22Rv1 (cell line): Measurements from ENCODE around the gene SMPX.

Experiments
- H3K27ac ChIP-seq: fragments of 450-650 bp; 2 replicates; pipeline ENCODE4 v1.5.1; 2017
- ZFX ChIP-seq: fragments of 450-650 bp; IDR thresholded peaks from 2 replicates; pipeline ENCODE4 v1.6.1; 2017; ENCODE audit warnings: antibody characterized with exemption, borderline replicate concordance
- TF ChIP-seq, protein P1 (sequence below): fragments of 450-650 bp; IDR thresholded peaks from 2 replicates; pipeline ENCODE4 v1.5.1; 2017; ENCODE audit warnings: mild to moderate bottlenecking

Gene SMPX

DNA sequence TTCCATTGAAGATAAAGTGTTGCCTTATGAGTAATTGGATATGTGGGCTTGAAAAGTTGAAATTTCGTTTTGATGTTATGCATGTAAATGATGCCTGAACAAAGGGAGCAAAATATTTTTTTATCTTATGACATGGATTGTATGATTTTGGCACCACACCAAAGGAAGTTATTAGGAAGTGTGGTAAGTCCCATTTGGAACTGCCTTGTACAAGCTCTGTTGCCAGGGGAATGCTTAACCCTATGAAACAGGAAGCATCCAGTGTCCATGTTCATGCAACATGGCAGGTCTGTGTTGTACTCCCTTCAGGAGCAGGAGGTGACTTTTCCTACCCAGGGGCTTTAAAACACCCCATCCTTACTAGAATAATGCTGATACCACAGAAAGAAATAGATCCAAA, 13.2 kb downstream of the SMPX start:
- TF ChIP-seq, protein P1, sequence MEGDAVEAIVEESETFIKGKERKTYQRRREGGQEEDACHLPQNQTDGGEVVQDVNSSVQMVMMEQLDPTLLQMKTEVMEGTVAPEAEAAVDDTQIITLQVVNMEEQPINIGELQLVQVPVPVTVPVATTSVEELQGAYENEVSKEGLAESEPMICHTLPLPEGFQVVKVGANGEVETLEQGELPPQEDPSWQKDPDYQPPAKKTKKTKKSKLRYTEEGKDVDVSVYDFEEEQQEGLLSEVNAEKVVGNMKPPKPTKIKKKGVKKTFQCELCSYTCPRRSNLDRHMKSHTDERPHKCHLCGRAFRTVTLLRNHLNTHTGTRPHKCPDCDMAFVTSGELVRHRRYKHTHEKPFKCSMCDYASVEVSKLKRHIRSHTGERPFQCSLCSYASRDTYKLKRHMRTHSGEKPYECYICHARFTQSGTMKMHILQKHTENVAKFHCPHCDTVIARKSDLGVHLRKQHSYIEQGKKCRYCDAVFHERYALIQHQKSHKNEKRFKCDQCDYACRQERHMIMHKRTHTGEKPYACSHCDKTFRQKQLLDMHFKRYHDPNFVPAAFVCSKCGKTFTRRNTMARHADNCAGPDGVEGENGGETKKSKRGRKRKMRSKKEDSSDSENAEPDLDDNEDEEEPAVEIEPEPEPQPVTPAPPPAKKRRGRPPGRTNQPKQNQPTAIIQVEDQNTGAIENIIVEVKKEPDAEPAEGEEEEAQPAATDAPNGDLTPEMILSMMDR, result no peak
- TF ChIP-seq ZFX, result no peak
- no peak overlapping the region for H3K27ac ChIP-seq

DNA sequence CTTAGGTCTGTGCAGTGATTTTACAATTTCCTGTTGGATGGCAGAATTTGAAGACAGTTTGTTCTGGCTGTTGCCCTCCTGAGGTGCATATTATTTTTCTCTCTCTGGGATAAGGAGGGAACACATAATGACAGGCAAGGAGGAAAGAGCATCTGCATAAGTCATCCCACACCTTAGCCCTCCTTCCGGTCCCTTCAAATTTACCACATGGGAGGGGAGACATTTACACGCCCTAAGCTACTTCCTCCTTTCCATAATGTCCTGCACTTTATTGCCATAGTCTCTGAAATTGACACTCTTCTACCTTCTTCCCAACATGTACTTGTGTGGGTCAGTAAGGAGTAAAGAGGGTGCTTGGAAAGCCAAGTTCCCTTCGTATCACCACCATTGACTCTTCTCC, 13.9 kb downstream of the SMPX start:
- TF ChIP-seq ZFX, result no peak
- TF ChIP-seq, protein P1, result no peak
- H3K27ac ChIP-seq, result no peak overlapping the region

DNA sequence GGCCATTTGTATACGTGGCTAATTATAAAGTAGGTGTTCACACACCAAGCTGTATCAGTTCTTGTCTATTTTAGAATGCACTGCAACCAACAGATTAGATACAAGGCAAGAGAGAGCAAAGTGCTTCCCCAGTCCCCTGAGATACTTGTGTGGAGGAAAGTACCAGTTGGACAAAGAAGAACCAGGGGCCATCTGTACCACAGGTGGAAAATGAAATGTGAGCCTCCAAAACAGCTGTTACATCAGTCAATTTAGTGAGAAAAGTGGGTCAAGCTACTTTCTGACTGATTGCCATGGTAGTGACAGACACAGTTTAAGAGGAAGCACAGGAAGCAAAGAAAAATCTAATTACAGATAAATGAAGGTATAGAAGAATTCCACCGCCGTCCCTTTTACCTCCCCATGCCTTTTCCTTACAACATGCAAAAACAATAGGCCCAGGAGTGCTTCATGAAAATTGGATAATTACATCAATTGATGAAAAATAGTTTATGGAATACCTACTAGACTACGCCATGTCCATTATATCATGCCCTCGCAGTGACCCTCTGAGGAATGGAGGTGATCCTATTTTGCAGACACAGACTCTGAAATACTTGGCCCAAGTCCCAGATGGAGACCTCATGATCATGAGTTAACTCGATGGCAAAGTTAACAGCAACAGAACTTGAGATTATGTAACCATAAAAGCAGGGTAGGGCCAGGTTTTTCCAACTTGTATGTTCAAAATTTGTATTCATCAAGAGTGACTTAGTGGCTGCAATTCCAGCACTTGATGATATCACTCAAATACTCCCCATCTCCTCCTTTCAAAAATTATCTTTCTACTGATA, 15.8 kb downstream of the SMPX start:
- H3K27ac ChIP-seq, result no peak overlapping the region
- TF ChIP-seq ZFX, result no peak
- TF ChIP-seq, protein P1, result no peak

DNA sequence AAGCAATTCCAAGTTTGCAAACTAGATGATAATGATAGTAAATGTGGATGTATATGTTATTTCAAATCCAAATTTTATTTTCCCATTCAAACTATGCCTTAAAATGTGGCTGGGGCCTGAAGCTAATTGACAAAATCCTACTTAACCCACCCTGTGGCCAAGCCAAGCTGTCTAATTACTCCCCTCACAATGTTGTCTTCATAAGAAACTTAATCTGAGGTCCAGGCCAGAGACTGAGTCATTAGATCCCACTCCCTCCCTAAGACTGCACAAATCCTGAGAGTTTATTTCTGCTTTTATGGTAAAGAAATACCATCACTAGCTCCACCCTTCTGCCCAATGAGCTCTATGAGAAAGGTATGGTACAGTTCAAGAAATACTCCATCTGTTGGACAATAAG, 16.6 kb downstream of the SMPX start:
- TF ChIP-seq, protein P1, result no peak
- H3K27ac ChIP-seq, result no peak overlapping the region

DNA sequence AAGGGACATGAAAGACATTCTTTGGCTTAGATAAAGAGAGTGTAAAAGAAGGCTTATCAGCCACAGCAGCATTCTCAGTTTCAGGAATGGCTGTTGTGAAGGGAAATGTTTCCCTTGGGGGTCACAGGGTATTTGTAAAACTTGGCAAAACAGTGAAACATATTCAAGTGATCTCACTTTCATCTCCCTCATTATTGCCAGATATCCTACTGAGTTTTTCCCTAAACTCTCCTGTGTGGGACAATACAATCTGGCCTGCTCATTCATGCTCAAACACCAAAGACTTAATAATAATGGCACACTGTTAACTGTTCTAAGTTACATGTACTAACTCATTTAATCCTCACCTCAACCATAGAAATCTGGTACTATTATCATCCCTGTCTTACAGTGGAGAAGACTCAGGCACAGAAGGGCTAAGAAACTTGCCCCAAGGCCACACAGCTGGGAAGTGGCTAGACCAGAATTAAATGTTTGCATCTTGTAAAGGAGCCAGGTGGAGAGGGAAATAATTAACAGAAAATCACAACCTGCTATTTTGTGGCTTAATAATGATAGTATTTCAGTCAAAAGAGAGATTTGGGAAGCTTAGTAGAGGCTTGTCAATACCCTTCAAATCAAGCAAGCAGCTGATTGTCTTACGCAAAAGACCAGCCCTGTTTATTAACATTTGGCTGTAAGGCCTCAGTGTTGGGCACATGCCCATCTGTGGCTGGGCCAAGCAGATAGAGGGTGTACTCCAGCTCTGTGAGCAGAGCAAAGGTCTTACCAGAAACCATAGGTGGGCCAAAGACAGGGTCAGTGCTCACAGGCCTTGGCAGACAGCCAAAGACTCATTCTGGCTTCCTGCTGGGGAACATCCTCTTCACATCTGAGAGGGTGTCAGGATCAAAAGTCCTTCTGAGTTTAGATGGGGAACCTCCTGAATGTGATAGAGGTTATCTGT, 17.3 kb downstream of the SMPX start:
- no peak overlapping the region for H3K27ac ChIP-seq
- TF ChIP-seq, protein P1, result no peak
- no peak for TF ChIP-seq ZFX

DNA sequence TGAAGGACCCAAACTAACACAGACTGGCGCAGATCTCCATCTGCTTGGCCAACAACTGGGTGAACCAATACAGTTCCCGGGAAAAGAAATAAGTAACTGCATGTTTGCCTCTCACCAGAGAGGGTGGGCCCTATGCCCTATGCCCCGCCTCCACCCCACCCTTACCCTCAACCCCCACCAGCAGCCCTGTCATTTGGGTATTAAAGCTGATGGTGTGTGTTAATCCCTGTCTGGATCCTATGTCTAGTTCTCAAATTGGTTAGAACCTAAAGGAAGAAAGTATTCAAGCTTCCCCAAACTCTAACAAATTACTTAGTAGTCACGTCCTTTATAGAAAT, 19.0 kb downstream of the SMPX start:
- TF ChIP-seq, protein P1, result no peak
- TF ChIP-seq ZFX, result no peak
- H3K27ac ChIP-seq, result no peak overlapping the region
